ENCODE data around the gene RFPL2. TPM values are rescaled to one million over a fixed set of nuclear protein-coding genes. Genes with fewer than 3 reads are reported as not detected.

RFPL2 gene
- total RNA-seq, 1 experiment from 2014 or later: not detected

- Mint-ChIP-seq H3K4me1 (ENCODE audit: low read depth, unreplicated experiment) (peaks cover 1% of the 10 kb centered on the region), H3K27me3 (ENCODE audit: insufficient read depth, unreplicated experiment) (no peaks in the 10 kb centered on the region), H3K4me3 (ENCODE audit: unreplicated experiment) (no peak overlapping the region), H3K27ac (ENCODE audit: unreplicated experiment) (no peak overlapping the region), H3K9me3 (ENCODE audit: unreplicated experiment) (no peaks in the 10 kb centered on the region), H3K36me3 (ENCODE audit: insufficient read depth, unreplicated experiment) (no peaks in the 10 kb centered on the region)
- intact Hi-C loops (cut with micrococcal nuclease; ENCODE audit: unreplicated experiment): no loop called here
- DNase-seq: no peak
- no peaks in the 10 kb centered on the region for H3K36me3 ChIP-seq (ENCODE audit: control insufficient read depth, insufficient read depth, low read length)
- no peak overlapping the region for H3K4me3 ChIP-seq (ENCODE audit: low read depth, low read length)
- no peaks in the 10 kb centered on the region for H3K9me3 ChIP-seq
- no peak for TF ChIP-seq CTCF (IDR thresholded peaks at IDR 0.05; ENCODE audit: insufficient read depth in 1 of 2, low read depth in 1 of 2, low read length in 1 of 2, severe bottlenecking in 1 of 2, unreplicated experiment in 1 of 2)
- no TSS peak for BruUV-seq (replicated peaks)
- H3K27me3 ChIP-seq (replicated peaks; ENCODE audit: control insufficient read depth, insufficient read depth, low read length): no peaks in the 10 kb centered on the region
- ChIA-PET CTCF (no interaction called here), POLR2A (no interaction called here)
- H3K4me1 ChIP-seq: peaks cover 15% of the 10 kb centered on the region; the same call in 1 of the 2 replicates
Measured at GRCh38 chr22:32246166-32246565, 41.3 kb upstream of the RFPL2 start.

- Histone ChIP-seq H3K36me3 (ENCODE audit: control insufficient read depth, insufficient read depth, low read length) (no peaks in the 10 kb centered on the region), H3K4me3 (ENCODE audit: low read depth, low read length) (no peak overlapping the region), H3K9me3 (no peaks in the 10 kb centered on the region), H3K4me1 (peaks cover 21% of the 10 kb centered on the region; the same call in 1 of the 2 replicates), H3K27me3 (replicated peaks; ENCODE audit: control insufficient read depth, insufficient read depth, low read length) (no peaks in the 10 kb centered on the region)
- CTCF ChIA-PET: no interaction called here
- no peak overlapping the region for H3K27ac Mint-ChIP-seq (ENCODE audit: unreplicated experiment)
- H3K36me3 Mint-ChIP-seq (ENCODE audit: insufficient read depth, unreplicated experiment): no peaks in the 10 kb centered on the region
- no TSS peak for BruUV-seq (replicated peaks)
- TF ChIP-seq CTCF (IDR thresholded peaks at IDR 0.05; ENCODE audit: insufficient read depth in 1 of 2, low read depth in 1 of 2, low read length in 1 of 2, severe bottlenecking in 1 of 2, unreplicated experiment in 1 of 2): no peak
- POLR2A ChIA-PET: no interaction called here
- peak in 1 of 2 experiments; percentile 29 for DNase-seq
- intact Hi-C loops (cut with micrococcal nuclease; ENCODE audit: unreplicated experiment): loop anchor here (2.0 kb wide), 1 partner anchor 22 kb away; no protein-coding TSS in a partner anchor
- peaks cover 8% of the 10 kb centered on the region for H3K4me1 Mint-ChIP-seq (ENCODE audit: low read depth, unreplicated experiment)
- no peaks in the 10 kb centered on the region for H3K27me3 Mint-ChIP-seq (ENCODE audit: insufficient read depth, unreplicated experiment)
- H3K4me3 Mint-ChIP-seq (ENCODE audit: unreplicated experiment): no peak overlapping the region
- no peaks in the 10 kb centered on the region for H3K9me3 Mint-ChIP-seq (ENCODE audit: unreplicated experiment)
Measured at GRCh38 chr22:32245042-32245441, 40.2 kb upstream of the RFPL2 start.

- intact Hi-C loops (cut with micrococcal nuclease; ENCODE audit: unreplicated experiment): loop anchor here (2.0 kb wide), 1 partner anchor 22 kb away; no protein-coding TSS in a partner anchor
Measured at GRCh38 chr22:32244547-32244946, 39.7 kb upstream of the RFPL2 start.

More at GRCh38 chr22:32244547-32244946, 39.7 kb upstream of the RFPL2 start:
- Mint-ChIP-seq H3K9me3 (ENCODE audit: unreplicated experiment) (no peaks in the 10 kb centered on the region), H3K27ac (ENCODE audit: unreplicated experiment) (no peak overlapping the region), H3K27me3 (ENCODE audit: insufficient read depth, unreplicated experiment) (no peaks in the 10 kb centered on the region), H3K36me3 (ENCODE audit: insufficient read depth, unreplicated experiment) (no peaks in the 10 kb centered on the region), H3K4me1 (ENCODE audit: low read depth, unreplicated experiment) (peaks cover 8% of the 10 kb centered on the region), H3K4me3 (ENCODE audit: unreplicated experiment) (no peak overlapping the region)
- no peak for DNase-seq
- CTCF ChIA-PET: no interaction called here
- Histone ChIP-seq H3K4me3 (ENCODE audit: low read depth, low read length) (no peak overlapping the region), H3K9me3 (no peaks in the 10 kb centered on the region), H3K4me1 (peaks cover 21% of the 10 kb centered on the region; the same call in 1 of the 2 replicates), H3K27me3 (replicated peaks; ENCODE audit: control insufficient read depth, insufficient read depth, low read length) (no peaks in the 10 kb centered on the region), H3K36me3 (ENCODE audit: control insufficient read depth, insufficient read depth, low read length) (no peaks in the 10 kb centered on the region)
- TF ChIP-seq CTCF (IDR thresholded peaks at IDR 0.05; ENCODE audit: insufficient read depth in 1 of 2, low read depth in 1 of 2, low read length in 1 of 2, severe bottlenecking in 1 of 2, unreplicated experiment in 1 of 2): no peak
- BruUV-seq (replicated peaks): no TSS peak
- POLR2A ChIA-PET: no interaction called here
